NOMO-1 treated with DMSO at 0.1 percent for 48 hours (cell line): Measurements from ENCODE around the gene ZNF672.
"Not testable (repeated sequence)": the region's sequence is repeated elsewhere in the genome, so short reads cannot be mapped to it uniquely, and the experiment has no call there.

ENCODE experiments used
- DNase-seq: peaks from one replicate; lab custom pipeline; 2025; ENCODE audit not compliant: unreplicated experiment; lab: John Stamatoyannopoulos, UW

ZNF672 gene

GRCh38 chr1:248837781-248838356, at the start of gene ZNF672:
ZNF672 (plus strand) TSS chr1:248838224; CDS start chr1:248847275, 9,051 bp downstream.
- peak; percentile 96 for DNase-seq

GRCh38 chr1:248788327-248788726, 49.7 kb upstream of the ZNF672 start:
- DNase-seq: no peak

- not testable (repeated sequence) for DNase-seq
These were observed 48.7 kb upstream of the ZNF672 start for GRCh38 chr1:248789337-248789736.

- DNase-seq: no peak
These were observed 47.6 kb upstream of the ZNF672 start for GRCh38 chr1:248790456-248790855.

- DNase-seq: no peak
These were observed 47.0 kb upstream of the ZNF672 start for GRCh38 chr1:248791010-248791409.

GRCh38 chr1:248792342-248792741, 45.7 kb upstream of the ZNF672 start:
- peak; percentile 90 for DNase-seq

- no peak for DNase-seq
These were observed 44.4 kb upstream of the ZNF672 start for GRCh38 chr1:248793592-248793991.

GRCh38 chr1:248794663-248795062, 43.4 kb upstream of the ZNF672 start:
- not testable (repeated sequence) for DNase-seq

- DNase-seq: no peak
These were observed 39.2 kb upstream of the ZNF672 start for GRCh38 chr1:248798791-248799190.

GRCh38 chr1:248800459-248800858, 37.6 kb upstream of the ZNF672 start:
- DNase-seq: no peak

- no peak for DNase-seq
These were observed 35.6 kb upstream of the ZNF672 start for GRCh38 chr1:248802454-248802853.

GRCh38 chr1:248803501-248803900, 34.5 kb upstream of the ZNF672 start:
- not testable (repeated sequence) for DNase-seq

GRCh38 chr1:248804771-248805681, 33.0 kb upstream of the ZNF672 start:
- peak; percentile 97 for DNase-seq

GRCh38 chr1:248805876-248806275, 32.1 kb upstream of the ZNF672 start:
- DNase-seq: peak; percentile 93

- DNase-seq: peak; percentile 79
These were observed 30.8 kb upstream of the ZNF672 start for GRCh38 chr1:248807067-248807737.

- no peak for DNase-seq
These were observed 29.1 kb upstream of the ZNF672 start for GRCh38 chr1:248808876-248809275.

- no peak for DNase-seq
These were observed 27.9 kb upstream of the ZNF672 start for GRCh38 chr1:248810000-248810726.

- no peak for DNase-seq
These were observed 27.1 kb upstream of the ZNF672 start for GRCh38 chr1:248810727-248811513.

- no peak for DNase-seq
These were observed 26.2 kb upstream of the ZNF672 start for GRCh38 chr1:248811514-248812490.
